Endometrial microvascular endothelial cells (primary cell): Measurements from ENCODE around the gene BNC2. TPM values are rescaled to one million over a fixed set of nuclear protein-coding genes. Genes with fewer than 3 reads are reported as not detected.

Experiments
- in situ Hi-C: cut with HindIII; loops from 2 replicates; pipeline ENCODE4 v1.10.0; 2017; ENCODE audit warnings: low sequenced_read_pairs, low pct_unique_long_range_greater_than_20kb; ENCODE audit errors: inconsistent ontology term
- total RNA-seq: library from RNA; depleted of rRNA; stranded (reverse); fragments of >200 nt; gene quantifications from one replicate; pipeline ENCODE4 v1.2.3, GENCODE V29; 2015; ENCODE audit errors: inconsistent ontology term

Gene BNC2
- total RNA-seq, 1 donor from 2014 or later: 18.7 TPM

DNA sequence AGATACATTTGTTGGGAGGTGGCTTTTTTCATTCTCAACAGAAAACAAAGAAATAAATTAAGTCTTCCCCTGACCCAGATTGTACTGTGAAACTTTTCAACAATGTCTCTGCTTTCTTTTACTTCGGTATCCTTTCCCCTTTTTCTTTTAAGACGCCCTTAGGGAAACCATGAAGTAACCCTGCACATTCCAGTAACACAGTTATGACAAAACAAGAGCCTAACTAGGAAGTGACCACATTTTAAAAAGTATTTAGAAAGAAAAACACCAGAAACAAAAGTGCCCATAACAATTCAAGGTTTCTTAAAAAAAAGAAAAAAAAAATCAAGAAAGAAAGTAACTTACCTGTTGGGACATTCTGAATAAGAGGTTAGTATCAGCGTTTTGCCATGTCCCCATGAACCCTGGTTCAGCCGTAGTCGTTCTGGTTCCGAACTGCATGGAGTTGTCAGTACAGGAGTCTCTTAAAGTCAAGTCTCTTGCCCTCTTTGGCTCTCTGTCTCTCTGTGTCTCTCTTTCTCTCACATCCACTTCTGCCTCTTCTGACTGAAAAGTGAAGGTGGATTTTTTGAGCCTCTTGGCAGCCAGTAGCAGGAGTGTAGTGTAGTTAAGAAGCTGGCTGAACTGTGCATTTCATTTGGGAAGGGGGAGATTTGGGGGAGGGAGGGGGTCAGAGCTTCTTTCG lies 142.9 kb downstream of the BNC2 start:
- in situ Hi-C loops: no loop called here

DNA sequence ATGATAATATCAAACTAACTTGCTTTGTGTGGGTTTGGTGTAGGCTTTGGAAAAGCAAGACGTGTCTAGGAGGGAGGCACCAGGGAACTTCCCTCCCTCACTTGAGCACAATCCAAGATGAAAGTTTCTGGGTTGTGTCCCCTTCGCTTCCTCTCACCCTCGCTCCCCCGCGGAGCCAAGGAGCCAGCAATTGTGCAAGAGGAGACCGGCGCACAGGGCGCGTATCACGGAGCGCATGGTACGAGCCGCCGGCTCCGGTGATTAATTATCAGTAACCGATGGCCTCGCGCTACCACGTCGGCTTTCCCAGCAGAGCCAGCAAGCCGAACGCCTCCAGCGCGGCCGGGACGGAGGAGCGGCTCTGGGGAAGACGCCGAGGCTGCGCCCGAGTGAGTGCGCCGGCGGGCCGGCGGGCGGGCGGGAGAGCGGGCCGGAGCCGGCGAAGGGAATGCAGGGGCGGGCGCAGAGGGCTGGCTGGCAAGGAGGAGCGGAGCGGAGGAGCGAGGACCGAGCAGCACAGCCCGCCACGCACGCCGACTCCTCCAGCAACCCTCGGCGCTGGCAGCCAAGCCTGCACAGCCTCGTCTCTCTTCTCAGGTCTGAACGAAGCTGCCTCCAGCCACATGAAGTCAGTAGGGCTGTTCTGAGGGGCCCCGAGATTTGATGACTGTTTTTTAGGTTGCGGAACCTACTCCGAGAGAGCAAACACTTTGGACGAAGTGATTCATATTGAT lies 143.6 kb downstream of the BNC2 start:
- in situ Hi-C loops: no loop called here

DNA sequence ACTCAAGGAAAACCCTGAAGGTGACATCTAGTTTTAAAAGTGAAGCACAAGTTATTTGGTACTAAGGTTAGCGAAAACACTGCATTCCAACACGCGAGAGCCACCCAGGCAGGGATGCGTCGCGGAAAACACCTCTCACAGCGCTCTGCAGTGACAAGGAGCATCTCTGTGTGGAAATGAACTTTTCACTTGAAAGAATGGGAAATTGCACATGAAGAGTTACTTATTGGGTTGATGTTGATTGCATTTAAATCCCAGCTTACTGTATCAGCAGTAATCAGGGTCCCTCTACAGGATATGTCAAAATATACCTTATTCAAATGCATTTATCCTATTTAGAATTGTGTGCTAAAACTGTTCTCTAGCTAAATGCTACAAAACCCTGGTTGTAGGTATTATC lies 144.4 kb downstream of the BNC2 start:
- in situ Hi-C loops: no loop called here

DNA sequence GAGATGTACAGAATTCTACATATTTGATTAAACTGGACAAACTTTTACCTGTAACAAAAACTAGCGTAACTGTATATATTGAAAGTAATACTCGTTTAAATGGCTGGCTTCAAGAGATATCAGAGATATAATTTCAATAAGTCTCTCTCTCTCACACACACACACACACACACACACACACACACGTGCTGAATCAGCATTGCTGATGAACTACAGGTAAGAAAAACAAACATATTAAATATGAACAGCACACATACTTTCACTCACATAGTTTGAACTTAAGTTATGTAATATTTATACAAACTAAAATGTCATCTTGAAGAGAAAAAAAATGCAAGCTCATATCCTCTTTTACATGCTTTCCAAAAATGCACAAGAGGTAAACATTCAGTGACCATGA lies 145.4 kb downstream of the BNC2 start:
- in situ Hi-C loops: no loop called here

DNA sequence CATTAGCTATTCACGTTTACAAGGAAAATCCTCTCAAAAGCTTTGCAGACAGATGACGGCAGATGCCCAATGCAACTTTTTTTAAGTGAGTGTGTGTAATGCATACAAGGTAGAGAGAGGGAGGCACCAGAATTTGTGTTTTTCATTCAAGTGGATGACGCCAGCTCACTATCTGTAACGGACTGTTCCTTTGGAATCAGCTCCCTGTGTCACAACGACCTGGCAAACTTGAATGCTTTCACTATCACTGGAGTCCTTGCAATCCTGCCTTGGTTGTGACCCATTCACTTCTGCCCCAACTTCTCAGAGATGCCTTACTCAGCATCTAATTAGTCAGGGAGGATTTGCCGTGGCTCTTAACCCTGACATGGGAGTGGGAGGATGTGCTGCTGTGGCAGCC lies 148.5 kb downstream of the BNC2 start:
- in situ Hi-C loops: no loop called here

DNA sequence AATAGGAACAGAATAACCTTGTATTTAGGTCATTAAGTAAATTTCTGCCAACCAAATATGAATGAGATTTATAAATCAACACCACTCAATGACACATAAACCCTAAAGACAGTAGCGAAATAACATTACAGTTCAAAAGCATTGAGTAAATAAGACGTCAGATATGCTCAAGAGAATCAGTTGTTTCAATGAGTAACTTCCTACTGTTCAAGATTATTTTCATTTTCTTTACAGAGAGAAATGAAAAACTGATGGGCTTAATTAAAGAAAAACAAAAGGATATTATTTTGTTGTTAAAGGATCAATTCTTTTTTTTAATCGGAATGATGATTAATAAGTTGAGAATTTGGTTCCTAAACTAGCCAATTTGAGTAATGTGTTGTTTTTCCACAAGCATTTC lies 150.1 kb downstream of the BNC2 start:
- in situ Hi-C loops: no loop called here

DNA sequence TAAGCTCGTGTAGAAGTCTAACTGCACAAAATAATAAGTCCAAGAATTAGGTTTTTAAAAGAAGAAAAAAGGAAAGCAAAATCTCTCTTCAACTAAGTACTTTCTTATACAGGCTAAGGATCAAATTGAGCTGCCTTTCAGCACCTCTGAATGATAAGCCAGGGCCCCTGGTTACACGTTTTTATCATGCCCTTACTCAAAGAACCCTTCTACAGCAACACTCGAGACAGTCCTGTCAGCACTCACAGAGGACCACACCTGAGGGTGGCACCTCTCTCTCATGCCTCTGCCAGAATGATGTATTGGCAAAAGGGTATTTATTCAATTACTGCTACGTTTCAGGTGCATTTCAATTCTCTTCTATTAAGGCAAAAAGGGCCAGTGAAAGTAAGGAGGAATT lies 150.5 kb downstream of the BNC2 start:
- in situ Hi-C loops: no loop called here

DNA sequence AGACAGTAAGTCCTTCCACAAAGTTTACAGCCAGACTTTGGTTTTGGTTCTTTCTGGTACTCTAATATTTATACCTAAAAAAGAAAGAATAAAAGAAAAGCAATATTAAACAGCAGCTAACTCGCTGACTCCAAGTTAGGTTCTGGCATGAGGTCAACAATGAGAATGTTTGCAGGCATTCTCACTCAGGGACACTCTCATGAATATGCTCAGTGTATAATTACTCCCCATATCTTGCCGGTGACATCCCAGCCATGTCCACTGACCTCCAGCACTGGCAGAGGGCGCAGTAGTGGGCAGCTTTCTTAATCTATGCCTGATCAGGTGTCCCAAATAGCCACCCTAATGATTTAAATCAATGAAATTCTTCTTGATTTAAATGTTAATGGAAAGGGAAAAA lies 151.5 kb downstream of the BNC2 start:
- in situ Hi-C loops: no loop called here

DNA sequence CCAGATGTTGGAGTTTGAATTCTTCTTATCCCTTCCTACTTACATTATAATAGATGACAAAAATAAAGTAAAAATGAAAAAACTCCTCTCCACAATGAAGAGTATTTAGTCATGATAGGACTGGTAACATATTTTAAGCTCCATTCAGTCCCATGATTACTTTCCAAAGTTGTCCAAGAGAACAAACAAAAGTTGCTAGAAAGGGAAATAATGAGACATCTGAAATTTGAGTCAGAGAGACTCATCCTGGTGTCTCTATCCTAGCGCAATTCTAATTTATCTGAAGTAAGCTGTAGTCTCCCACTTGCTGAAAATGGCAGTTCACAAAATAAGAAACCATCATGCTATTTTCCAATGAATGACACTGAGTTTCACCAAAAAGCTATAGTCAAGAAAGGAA lies 152.2 kb downstream of the BNC2 start:
- in situ Hi-C loops: no loop called here

DNA sequence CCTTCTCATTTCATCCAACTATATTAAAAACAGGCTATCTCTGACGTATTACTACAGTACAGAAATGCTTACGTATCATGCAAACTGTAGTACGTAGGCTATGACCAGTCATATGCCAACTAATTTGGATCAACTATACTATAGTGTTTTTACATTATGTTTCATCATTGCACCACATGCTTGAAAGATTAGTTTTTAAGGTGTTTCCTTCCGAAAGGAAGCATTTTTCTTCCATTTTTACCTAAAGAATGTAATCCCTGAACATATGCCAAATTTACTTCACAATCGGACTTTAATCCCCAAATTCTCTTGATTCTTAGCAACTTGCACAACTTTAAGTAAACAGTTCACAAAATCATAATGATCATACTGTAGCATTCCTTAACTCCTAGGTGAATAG lies 153.9 kb downstream of the BNC2 start:
- in situ Hi-C loops: no loop called here

DNA sequence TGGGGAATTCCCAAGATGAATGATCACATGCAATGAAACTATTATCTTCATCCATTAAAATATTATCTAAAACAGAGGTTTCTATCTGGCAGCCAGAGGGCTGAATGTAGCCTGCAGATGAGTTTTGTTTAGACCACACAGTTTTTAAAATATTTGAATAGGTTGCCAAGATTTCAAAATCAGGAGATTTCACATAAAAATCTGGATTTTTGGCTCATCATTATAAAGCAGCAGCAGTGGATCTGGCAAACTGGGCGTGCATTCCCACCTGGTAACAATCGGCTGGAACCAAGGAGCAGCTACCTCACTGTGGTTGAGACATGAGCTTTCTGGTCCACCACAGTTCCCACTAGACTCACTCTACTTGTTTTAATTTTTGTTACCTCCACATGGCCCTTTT lies 155.1 kb downstream of the BNC2 start:
- in situ Hi-C loops: no loop called here

DNA sequence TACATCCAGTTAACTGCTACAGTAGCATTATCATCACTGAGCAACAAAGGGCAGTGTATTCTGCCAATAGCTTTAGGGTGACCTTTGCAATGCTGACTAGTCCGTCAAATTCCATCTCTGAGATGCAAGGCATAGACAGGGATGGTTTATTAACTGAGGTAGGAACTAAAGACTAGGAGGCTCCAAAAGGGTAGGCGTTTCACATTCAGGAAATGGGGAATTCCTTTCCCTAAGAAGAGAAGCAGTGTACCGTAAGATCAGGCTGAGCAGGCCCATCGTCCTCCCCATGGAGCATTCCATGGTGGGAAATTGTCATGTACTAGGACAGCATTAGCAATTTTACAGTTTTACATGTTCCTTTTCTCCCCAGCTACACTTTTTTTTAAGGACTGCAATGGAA lies 157.7 kb downstream of the BNC2 start:
- in situ Hi-C loops: no loop called here

DNA sequence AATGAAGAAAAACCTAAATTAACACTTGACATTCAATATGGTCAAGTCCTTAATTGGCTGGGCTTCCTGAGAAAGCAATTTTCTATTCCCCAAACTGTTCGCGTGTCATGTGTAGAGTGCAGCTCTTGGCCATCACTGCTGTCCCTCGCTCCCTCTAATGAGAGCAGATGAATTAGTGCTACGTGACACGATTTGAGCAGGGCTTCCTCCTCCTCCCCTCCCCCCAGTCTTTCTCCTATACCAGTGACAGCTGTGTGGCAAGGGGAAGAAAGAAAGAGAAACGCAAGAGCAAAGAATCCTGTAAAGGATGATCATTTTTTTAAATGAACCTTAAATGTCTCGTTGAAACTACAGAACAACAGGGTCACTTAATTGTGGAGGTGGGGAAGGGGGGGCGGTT lies 159.6 kb downstream of the BNC2 start:
- in situ Hi-C loops: no loop called here

DNA sequence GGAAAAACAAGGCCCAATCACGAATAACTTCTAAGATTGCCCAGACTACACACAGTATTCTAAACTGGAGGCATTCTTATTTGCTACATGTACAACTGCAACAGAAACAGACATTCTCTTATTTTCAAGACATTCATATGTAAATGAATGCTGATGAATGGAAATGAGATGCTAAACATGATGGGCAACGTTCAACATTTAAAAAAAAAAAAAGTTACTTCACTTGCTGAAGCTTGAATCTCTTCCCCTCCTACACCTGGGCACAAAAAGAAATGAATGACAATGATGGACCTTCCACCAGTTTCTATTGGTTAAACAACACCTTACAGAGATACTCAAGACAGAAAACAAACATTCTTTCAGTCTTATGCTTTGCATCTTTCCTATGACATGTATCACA lies 160.5 kb downstream of the BNC2 start:
- in situ Hi-C loops: no loop called here

DNA sequence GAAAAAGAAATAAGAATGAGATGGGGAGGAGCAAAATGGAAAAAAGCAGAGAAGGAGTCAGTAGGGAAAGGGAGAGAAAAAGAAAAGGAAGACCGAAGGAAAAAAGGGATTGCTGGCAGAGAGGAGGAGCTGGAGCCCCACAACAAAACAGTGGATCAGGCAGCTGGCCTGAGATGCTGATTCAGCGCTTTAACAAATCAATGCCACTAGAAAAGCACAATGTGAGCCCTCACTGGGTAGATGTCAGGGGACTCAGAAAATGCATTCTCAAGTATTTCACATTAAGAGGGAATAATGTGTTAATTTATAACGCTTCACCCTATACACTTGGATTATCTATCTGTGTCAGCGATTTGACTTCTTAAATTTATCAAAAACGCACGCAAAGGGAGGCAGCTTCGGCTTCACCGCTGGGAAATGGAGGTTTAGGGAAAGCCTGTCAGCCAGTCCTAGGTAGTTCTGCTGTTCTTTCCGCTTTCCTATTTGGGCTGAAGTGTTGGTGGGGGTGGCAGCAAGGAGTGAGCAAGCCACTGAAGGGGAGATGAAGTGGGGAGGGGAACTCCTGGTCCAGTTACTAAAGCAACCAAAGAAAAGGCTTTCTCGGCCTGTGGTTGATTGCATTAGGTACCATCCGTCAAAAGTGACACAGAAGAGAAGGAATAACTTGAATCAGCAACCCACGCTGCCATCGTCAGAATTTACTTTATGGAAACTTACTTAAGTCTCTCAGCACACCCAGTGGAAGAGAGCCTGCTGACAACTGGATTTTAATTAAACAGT lies 161.6 kb downstream of the BNC2 start:
- in situ Hi-C loops: no loop called here

DNA sequence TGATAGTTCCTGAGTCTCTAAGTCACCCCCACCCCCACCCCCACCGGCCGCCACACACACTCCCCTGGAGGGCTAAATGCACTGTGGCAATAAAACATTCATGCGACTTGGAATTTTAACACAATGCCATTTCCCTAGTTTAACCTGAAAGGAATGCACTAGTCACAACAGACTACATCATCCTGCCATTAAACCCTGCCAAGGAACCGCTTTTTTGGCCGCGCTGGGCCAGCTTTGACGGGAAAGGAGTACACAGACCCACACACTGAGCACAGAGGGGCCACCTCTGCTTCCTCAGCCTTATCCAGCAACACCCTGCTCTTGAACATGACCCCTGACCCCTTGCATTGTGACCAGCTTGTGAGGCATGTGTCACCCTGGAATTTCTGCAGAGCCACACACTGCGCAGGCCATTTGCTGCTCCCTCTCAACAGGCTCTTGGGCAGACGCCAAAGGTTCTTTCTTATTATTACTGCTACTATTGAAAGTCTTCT lies 165.3 kb downstream of the BNC2 start:
- in situ Hi-C loops: no loop called here

DNA sequence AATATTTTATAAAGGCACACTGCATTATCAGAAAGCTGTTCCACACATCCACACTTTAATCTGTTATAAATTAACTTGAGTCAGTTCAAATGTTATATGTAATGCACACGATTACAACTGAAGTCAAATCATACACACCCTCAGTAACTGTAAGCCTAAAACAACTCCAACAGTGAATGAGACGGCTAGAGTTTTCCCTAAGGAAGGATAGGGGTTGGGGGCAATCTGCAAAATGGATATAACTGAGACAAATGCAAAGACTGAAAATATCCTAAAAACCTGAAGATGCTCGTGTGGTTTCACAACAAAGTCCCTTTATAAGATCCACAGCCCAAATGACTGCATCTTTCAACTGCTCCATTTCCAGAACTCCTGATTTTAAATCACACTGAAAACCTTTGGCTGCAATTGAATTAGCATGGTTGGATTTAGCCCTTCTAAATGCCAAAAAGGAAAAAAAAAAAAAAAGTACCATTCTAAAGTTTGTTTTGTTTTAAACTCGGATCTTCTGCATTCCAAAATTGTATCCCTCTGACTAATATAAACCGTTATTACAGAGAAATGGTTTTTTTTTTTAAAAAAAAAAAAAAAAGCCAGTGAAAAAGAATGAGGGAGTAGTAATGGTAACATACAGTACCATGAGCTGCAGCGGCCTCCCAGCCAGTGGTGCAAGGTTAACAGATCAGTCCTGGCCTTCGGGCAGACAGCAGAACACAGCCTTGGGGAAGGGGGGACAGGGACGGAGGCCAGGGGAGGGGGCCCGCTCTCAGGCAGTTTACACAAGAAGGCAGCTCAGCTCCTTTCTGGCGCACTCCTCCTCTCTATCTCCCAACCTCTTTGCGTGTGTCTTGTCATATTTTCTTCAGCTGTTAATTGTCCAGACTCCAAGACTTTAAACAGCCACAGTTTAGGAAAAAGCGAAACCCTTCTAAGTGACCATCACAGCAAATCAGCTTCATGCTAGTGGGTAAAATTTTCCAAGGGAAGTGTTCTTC lies 166.1 kb downstream of the BNC2 start:
- in situ Hi-C loops: no loop called here

DNA sequence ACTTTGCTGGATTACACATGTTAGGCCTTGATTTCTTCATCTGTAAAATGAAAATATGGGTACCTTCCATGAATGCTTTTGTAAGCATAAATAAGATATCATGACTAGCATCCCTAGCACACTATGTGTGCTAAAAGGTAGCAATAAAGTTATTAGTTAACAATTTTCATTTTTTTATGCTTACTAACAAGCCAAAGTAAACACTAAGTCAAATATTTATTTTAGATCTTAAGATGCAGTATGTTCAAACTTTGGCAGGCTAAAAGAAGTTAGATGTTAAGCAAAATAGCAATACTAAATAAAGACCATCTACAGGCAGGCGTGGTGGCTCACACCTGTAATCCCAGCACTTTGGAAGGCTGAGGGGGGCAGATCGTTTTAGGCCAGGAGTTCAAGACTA lies 169.1 kb downstream of the BNC2 start:
- in situ Hi-C loops: no loop called here

DNA sequence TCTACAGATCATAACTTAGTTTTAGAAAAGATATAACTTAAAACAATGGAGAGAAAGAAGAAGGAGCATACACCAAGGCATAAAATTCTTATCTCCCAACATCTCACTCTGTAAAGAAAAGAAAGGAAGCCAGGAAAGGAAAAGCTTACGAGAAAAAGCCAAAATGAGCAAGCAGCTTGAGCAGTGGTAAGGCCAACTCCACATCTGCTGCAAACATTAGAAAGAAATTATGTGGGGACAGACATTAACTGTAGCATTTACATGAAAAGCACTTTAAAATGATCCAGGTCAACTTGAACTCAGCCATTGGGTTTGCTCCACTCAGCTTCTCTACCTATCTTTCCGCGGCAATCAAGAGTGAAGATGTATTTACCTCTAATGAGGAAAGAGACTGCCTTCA lies 176.9 kb downstream of the BNC2 start:
- in situ Hi-C loops: no loop called here
